Kasumi-1 (cell line): ENCODE measurements around the gene ZFP42.
A peak's percentile ranks its signal among the peaks of the same experiment; 100 is the strongest.
"Not testable (repeated sequence)": the region's sequence is repeated elsewhere in the genome, so short reads cannot be mapped to it uniquely, and the experiment has no call there.

Source experiments
- DNase-seq, 2 experiments: peaks; one replicate each; lab custom pipeline; 2025; lab: John Stamatoyannopoulos, UW

Gene ZFP42

GRCh38 chr4:188021548-188022249 is 26.1 kb downstream of the ZFP42 start:
- DNase-seq: peak; percentile 56 to 64

DNA sequence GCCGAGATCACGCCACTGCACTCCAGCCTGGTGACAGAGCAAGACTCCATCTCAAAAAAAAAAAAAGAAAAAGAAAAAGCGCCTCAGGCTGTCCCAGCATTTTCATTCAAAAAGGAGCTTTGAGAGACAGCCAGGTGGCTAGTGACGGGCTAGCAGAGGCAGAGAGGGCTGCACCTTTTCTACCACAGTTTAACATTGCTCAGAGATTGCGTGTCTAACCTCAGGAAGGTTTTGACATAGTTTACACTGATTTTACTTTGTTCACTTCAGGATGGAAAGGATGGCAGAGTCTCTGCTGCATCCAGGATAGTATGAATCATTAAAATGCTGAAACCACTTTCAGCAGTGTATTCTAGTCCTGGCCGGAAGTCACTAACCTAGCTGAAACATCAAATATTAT is 28.1 kb downstream of the ZFP42 start:
- DNase-seq: no peak

GRCh38 chr4:188025476-188025875 is 29.9 kb downstream of the ZFP42 start:
- DNase-seq: no peak

- no peak for DNase-seq
Measured at GRCh38 chr4:188029114-188029513, 33.5 kb downstream of the ZFP42 start.

- DNase-seq: no peak
Measured at GRCh38 chr4:188030401-188030800, 34.8 kb downstream of the ZFP42 start.

DNA sequence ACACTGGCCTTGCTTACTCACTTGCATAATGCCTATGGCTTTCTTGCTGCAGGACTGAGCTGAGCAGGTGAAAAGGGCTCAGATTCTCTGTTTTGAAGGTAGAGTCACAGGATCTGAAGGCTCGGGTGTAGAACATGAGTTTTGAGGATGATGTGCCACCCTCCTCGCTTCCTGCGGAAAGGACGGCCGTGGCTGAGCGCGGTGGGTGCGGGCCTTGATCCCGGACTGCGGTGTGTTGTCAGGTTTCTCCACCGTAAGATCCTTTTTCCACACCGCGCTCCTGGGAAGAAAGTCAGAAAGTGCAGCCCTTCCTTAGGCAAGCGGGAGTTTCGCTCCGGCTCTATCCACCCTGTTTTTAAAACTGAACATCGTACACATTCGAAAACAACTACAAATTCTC is 36.2 kb downstream of the ZFP42 start:
- no peak for DNase-seq

GRCh38 chr4:188032170-188032569 is 36.6 kb downstream of the ZFP42 start:
- DNase-seq: no peak

DNA sequence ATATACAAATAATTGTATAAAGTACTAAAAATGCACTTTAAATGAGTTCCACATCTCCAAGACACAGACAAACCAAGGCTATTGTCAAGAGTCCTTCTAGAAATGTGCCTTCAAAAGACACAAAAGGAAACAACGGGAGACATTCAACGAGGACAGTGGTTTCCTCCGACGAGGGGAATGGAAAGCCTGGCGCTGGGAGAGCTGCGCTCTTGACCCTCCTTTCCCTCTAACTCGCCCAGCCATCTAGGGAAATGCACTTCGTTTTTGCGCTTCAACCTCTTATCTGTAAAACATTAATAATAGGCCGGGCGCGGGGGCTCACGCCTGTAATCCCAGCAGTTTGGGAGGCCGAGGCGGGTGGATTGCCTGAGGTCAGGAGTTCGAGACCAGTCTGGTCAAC is 37.0 kb downstream of the ZFP42 start:
- no peak for DNase-seq

DNA sequence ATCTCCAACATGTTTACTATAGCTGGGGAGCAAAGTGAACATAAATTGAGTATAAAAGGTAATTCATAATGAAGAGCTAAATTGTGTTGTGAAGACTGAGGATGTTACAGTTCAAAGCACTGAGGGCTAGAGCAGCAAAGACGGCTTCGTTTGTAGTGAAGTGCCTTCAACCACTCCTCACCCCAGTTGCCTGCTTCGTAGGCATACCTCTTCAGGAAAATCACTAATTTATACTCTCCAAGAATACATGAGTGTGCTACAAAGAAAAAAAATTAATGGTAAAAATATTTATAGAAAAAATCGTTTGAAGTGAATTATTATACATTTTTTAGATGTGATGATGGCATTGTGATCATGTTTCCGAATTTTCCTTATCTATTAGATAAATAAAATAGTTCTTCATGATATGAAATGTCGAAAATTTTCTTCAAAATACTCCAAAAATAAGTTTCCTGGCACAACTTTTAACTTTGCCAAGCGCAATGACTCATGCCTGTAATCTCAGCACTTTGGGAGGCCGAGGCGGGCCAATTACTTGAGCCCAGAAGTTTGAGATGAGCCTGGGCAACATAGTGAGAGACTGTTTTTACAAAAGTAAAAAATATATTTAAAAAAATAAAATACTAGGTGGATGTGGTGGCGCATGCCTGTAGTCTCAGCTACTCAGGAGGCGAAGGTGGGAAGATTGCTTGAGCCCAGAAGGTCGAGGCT is 41.6 kb downstream of the ZFP42 start:
- no peak for DNase-seq

- DNase-seq: no peak
Measured at GRCh38 chr4:188041721-188042120, 46.1 kb downstream of the ZFP42 start.

DNA sequence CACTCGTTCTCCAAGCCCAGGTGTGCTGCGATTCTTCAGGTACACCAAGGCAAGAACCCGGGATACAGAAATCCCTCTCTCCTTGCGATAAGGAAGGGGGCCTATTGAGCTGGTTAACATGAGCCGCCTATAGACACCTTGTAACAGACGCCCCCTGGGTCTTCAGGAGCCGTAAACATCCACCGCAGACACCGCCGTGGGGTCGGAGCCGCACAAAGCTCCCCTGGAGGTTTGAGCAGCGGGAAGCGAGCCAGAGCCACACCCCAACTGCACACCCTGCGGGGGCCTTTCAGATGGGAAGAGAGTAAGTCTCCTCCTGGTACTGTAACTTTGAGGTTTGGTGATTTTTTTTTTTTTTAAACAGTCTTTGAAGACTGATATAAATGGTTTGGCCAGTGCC is 46.6 kb downstream of the ZFP42 start:
- DNase-seq: no peak

DNA sequence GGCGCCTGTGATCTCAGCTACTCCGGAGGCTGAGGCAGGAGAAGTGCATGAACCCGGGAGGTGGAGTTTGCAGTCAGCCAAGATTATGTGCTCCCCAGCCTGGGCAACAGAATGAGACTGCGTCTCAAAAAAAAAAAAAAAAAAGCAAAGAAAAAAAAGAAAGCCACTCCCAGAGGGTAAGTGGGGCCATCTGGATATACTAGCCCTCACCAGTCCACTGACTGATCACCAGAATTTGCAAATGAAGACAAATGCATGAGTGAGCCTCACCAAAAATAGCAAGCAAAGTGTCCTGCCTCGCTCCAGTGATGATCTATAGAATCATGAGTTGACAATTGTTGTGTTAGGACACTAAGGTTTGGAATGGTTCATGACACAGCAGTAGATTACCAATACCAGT is 47.6 kb downstream of the ZFP42 start:
- no peak for DNase-seq

DNA sequence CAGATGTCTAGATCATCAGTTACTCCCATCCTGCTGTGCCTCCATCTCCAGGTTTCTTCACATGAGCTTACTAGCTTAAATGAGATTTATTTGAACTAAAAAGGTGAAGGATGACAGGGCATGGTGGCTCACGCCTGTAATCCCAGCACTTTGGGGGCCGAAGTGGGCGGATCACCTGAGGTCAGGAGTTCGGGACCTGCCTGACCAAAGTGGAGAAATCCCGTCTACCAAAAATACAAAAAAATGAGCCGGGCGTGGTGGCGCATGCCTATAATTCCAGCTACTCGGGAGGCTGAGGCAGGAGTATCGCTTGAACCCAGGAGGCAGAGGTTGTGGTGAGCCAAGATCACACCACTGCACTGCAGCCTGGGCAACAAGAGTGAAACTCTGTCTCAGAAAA is 49.9 kb downstream of the ZFP42 start:
- DNase-seq: not testable (repeated sequence)

- DNase-seq: no peak
Measured at GRCh38 chr4:188046657-188047056, 51.1 kb downstream of the ZFP42 start.

GRCh38 chr4:188053302-188053701 is 57.7 kb downstream of the ZFP42 start:
- DNase-seq: no peak
